SIG-M5 treated with dmso at 0.1 percent for 504 hours (cell line): ENCODE measurements around the gene CELF4.
"Not testable (repeated sequence)": the region's sequence is repeated elsewhere in the genome, so short reads cannot be mapped to it uniquely, and the experiment has no call there.

Experiments used
- DNase-seq: peaks from one replicate; lab custom pipeline; 2025; ENCODE audit not compliant: unreplicated experiment; lab: John Stamatoyannopoulos, UW

Gene CELF4

GRCh38 chr18:37473195-37473840, 92.3 kb downstream of the CELF4 start:
- DNase-seq: no peak

- no peak for DNase-seq
Measured at GRCh38 chr18:37471637-37472036, 94.0 kb downstream of the CELF4 start.

GRCh38 chr18:37470986-37471385, 94.6 kb downstream of the CELF4 start:
- no peak for DNase-seq

GRCh38 chr18:37467002-37467662, 98.5 kb downstream of the CELF4 start:
- DNase-seq: no peak

DNA sequence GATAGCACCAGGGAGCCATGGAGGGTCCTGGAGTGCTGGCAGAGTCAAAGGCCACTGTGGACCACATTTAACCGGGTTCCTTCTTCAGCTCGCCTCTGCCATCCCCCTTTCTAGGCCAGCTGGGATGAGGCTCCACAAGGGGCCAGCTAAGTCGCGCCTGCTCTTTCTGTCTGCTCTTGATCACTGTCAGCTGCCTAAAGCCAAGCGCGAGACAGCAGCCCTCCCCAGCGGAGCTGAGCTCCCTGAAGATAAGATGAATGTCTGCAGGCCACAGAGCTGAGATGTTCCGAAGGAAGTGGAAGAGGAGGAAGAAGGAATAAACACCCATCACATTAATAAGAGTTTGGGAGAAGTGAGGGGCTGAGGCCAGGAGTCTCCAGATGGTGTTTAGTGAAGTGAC, 99.6 kb downstream of the CELF4 start:
- DNase-seq: no peak

- no peak for DNase-seq
Measured at GRCh38 chr18:37464257-37464656, 101.3 kb downstream of the CELF4 start.

DNA sequence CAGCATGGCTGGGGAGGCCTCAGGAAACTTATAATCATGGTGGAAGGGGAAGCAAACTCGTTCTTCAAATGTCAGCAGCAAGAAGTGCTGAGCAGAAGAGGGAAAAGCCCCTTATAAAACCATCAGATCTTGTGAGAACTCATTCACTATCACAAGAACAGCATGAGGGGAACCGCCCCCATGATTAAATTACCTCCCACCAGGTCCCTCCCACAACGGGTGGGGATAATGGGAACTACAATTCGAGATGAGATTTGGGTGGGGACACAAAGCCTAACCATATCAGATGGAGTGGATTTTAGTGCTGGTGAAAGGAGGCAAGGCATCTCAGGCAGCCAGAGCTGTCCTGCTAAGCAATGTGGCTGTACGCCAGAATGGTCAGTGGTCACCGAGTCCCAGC, 104.3 kb downstream of the CELF4 start:
- DNase-seq: not testable (repeated sequence)

- no peak for DNase-seq
Measured at GRCh38 chr18:37460604-37461003, 105.0 kb downstream of the CELF4 start.

- DNase-seq: no peak
Measured at GRCh38 chr18:37458697-37459096, 106.9 kb downstream of the CELF4 start.

GRCh38 chr18:37457753-37458152, 107.8 kb downstream of the CELF4 start:
- DNase-seq: no peak

GRCh38 chr18:37457341-37457740, 108.3 kb downstream of the CELF4 start:
- no peak for DNase-seq

- no peak for DNase-seq
Measured at GRCh38 chr18:37456873-37457272, 108.7 kb downstream of the CELF4 start.

GRCh38 chr18:37456395-37456794, 109.2 kb downstream of the CELF4 start:
- no peak for DNase-seq

DNA sequence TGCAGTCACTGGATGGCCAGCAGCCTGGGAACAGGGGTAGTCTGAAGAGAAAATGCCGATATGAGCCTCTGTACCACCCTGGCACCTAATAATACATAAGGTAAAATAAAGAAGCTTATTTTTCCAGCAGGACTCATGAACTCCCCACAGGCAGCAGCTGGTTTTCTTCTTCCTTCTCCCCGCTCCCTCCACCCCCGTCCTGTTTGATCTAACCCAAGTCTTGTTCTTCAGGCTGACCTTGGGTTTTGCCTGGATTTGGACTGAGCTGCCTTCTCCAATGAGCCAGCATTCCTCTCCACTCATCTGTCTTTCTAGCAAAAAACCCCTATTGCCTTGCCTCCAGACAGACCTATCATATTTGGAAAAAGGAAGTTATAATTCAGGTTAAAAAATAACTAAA, 111.8 kb downstream of the CELF4 start:
- no peak for DNase-seq

DNA sequence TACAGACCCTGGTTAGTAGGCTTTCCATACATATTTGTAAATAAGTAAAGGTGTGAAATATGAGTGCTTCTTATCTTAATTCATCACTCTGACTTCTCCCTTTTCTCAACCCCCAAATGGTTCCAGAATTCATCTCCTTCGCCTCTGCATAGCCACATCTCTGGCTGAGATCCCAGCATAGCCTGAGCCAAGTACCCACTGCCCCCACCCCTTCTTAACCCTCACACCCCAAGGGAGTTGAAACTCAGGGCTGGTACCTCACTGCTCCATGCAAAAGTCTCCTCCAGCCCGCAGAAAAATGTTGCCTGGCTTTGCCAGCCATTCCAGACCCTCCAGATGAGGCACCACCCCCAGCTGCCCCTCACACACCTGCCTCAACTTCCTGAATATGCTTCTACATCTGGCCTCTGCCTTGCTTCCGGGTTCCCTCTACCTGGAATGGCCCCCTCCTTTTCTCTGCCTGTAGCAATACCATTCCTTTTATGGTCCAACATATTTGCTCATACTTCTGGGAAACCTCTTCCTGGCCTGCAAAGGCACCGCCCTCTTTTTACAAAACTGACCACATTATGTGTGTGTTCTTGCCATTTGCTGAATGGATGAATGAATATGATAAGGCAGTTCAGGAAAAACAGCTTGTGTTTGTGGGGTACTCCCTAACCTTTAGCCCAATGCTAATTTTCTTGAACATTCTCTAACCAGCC, 112.8 kb downstream of the CELF4 start:
- DNase-seq: no peak

GRCh38 chr18:37452015-37452414, 113.6 kb downstream of the CELF4 start:
- DNase-seq: no peak

- DNase-seq: no peak
Measured at GRCh38 chr18:37451239-37451825, 114.3 kb downstream of the CELF4 start.

GRCh38 chr18:37450434-37451132, 115.0 kb downstream of the CELF4 start:
- DNase-seq: no peak

DNA sequence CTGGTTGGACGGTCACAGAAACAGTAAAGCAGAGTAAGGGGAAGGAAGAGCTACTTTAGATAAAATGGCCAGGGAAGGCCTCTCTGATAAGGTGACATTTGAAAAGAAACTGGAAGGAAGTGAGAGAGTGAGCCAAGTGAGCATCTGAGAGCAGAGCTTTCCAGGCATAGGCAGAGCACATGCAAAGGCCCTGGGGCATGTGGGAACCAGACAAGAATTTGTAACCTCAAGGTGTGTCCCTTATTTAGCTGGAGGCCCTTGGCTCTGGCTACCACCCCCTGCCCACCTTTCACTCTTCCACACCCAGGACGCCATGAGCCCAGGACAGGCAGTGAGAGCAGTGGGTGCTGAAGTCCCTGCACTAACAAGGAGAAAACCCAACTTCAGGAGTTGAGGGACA, 116.0 kb downstream of the CELF4 start:
- DNase-seq: no peak

- no peak for DNase-seq
Measured at GRCh38 chr18:37448946-37449345, 116.7 kb downstream of the CELF4 start.
